ENCODE results near the gene TLE7. TPM values are rescaled to one million over a fixed set of nuclear protein-coding genes. Genes with fewer than 3 reads are reported as not detected.
A peak's percentile ranks its signal among the peaks of the same experiment; 100 is the strongest.

The TLE7 gene
- not detected in 2 replicates for total RNA-seq (2012; rRNA removed)
- polyA plus RNA-seq (2012; rRNA removed): not detected in 2 replicates
- not detected in 2 replicates for polyA plus RNA-seq (2012; cell fraction: cytosol; rRNA removed)
- 0.03 TPM in 1 of 2 replicates, not detected in the other for polyA plus RNA-seq (2012; cell fraction: nucleus; rRNA removed; ENCODE audit: low replicate concordance)
- Bru-seq, nascent RNA: not detected
- BruChase-seq, experiment 1, labeled RNA remaining after a 6-hour chase: not detected
- BruChase-seq, experiment 2, labeled RNA remaining after a 2-hour chase: not detected
- long read RNA-seq: 0 reads

- POLR2A ChIA-PET (ENCODE audit: unreplicated experiment): no interaction called here
- DNase-seq (no peak), ATAC-seq (ENCODE audit: low read depth) (no peak)
- Histone ChIP-seq H3K56ac (ENCODE audit: extremely low read depth, insufficient read depth, low read length) (no peak within 1 kb of the TSS), H3K4me3 (ENCODE audit: insufficient read depth, low read depth, low read length) (no peak within 1 kb of the TSS), H4K5ac (ENCODE audit: low read depth, low read length) (no peak within 1 kb of the TSS), H3K4ac (ENCODE audit: low read depth, low read length) (no peak within 1 kb of the TSS), H2BK20ac (ENCODE audit: low read depth, low read length) (no peak within 1 kb of the TSS), H3K4me1 (ENCODE audit: control insufficient read depth, insufficient read depth, low read length) (no peaks in the 10 kb centered on the region), H3K4me2 (ENCODE audit: low read depth, low read length) (no peak within 1 kb of the TSS), H3K23ac (ENCODE audit: low read depth, low read length) (no peak within 1 kb of the TSS), H3K27ac (ENCODE audit: insufficient read depth, low read length) (no peak within 1 kb of the TSS), H2BK5ac (ENCODE audit: low read depth, low read length, poor library complexity, severe bottlenecking) (no peak within 1 kb of the TSS), H4K91ac (ENCODE audit: insufficient read depth, low read depth, low read length) (no peak within 1 kb of the TSS), H3K9me1 (ENCODE audit: insufficient read depth, low read length) (no peaks in the 10 kb centered on the region), H4K20me1 (ENCODE audit: insufficient read depth, low read length) (no peaks in the 10 kb centered on the region), H2BK15ac (ENCODE audit: low read depth, low read length) (no peak within 1 kb of the TSS), H3K9ac (ENCODE audit: low read depth, low read length) (no peak within 1 kb of the TSS), H2AK5ac (ENCODE audit: low read depth, low read length) (no peak within 1 kb of the TSS), H3K27me3 (ENCODE audit: control insufficient read depth, insufficient read depth, low read length) (peaks cover 1% of the 10 kb centered on the region), H3K18ac (ENCODE audit: low read depth, low read length) (no peak within 1 kb of the TSS), H2BK120ac (ENCODE audit: low read depth, low read length) (no peak within 1 kb of the TSS), H3K9me3 (ENCODE audit: control insufficient read depth, insufficient read depth, low read length) (peaks cover 45% of the 10 kb centered on the region), H2AK9ac (replicated peaks; ENCODE audit: low read depth, low read length, poor library complexity) (peak within 1 kb of the TSS; percentile 16), H3K36me3 (ENCODE audit: control insufficient read depth, insufficient read depth, low read length) (no peaks in the 10 kb centered on the region), H2AFZ (replicated peaks; ENCODE audit: low read length, poor library complexity) (no peak within 1 kb of the TSS), H3K14ac (replicated peaks; ENCODE audit: low read depth, low read length) (no peak within 1 kb of the TSS), H4K8ac (ENCODE audit: low read depth in 2 of 2, low read length in 2 of 2) (no peak within 1 kb of the TSS), H3K79me1 (ENCODE audit: low read depth in 1 of 2, low read length in 2 of 2) (no peaks in the 10 kb centered on the region)
- CTCF ChIA-PET: no interaction called here
- TF ChIP-seq RAD21 (IDR thresholded peaks at IDR 0.05; ENCODE audit: low read length) (no peak), CEBPB (IDR thresholded peaks at IDR 0.05; ENCODE audit: low read depth, low read length) (no peak), NFE2L2 (IDR thresholded peaks at IDR 0.05; ENCODE audit: low read depth, low read length) (no peak), CHD1 (IDR thresholded peaks at IDR 0.05; ENCODE audit: low read depth, low read length) (no peak), RFX5 (IDR thresholded peaks at IDR 0.05; ENCODE audit: low read depth, low read length) (no peak), FOS (IDR thresholded peaks at IDR 0.05; ENCODE audit: low read depth, low read length) (no peak), RCOR1 (IDR thresholded peaks at IDR 0.05; ENCODE audit: insufficient replicate concordance, low read length) (no peak), SMC3 (IDR thresholded peaks at IDR 0.05; ENCODE audit: low read depth, low read length) (no peak), MAZ (IDR thresholded peaks at IDR 0.05; ENCODE audit: borderline replicate concordance, low read depth, low read length) (no peak)
- in situ Hi-C loops (cut with MboI; ENCODE audit: low sequenced_read_pairs): no loop called here
- dilution Hi-C loops (cut with HindIII; ENCODE audit: low sequenced_read_pairs, unreplicated experiment): no loop called here
- BruUV-seq (replicated peaks): no TSS peak
- intact Hi-C loops (cut with micrococcal nuclease): no loop called here
- WGBS, 2 experiments (ENCODE audit: extremely low coverage in 2 of 2, insufficient read length in 1 of 2): 66% methylated on average over 7 of the region's 13 CpGs; no CpG with 5 or more reads in 1 of the 2 experiments
These were observed at the start of gene TLE7 for GRCh38 chr16:71442051-71442440. Gene TLE7 (minus strand): TSS chr16:71442054. CDS start chr16:71433324, 8,730 bp downstream.
